ENCODE data around the gene GPR35. TPM values are rescaled to one million over a fixed set of nuclear protein-coding genes. Genes with fewer than 3 reads are reported as not detected.
"Not testable (repeated sequence)": the region's sequence is repeated elsewhere in the genome, so short reads cannot be mapped to it uniquely, and the experiment has no call there.

GPR35 gene
- total and polyA plus RNA-seq, 7 donors: 1.3 to 76.6 (median 7.8) TPM

DNA sequence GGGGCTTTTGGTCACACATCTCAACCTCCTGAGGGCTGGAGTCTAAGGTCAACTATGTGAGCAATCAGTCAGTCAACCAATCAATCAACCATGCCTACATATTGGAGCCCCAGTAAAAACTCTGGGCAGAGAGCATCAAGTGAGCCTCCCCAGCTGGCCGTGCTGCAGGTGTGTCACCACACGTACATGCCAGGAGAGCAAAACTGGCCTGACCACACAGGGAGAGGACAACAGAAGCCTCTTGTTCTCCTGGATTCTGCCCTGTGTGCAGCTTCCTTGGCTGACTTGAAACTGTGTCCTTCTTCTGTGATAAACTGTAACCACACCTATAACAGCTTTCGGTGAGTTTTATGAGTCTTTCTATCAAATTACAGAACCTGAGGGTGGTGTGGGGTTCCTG is 25.9 kb downstream of the GPR35 start:
- peak; percentile 55 for DNase-seq

GRCh38 chr2:240655931-240656886 is 30.9 kb downstream of the GPR35 start:
- intact Hi-C loops (cut with DNase I): no loop called here
- H3K4me1 ChIP-seq: no peaks in the 10 kb centered on the region
- H3K36me3 ChIP-seq: no peaks in the 10 kb centered on the region
- H3K4me3 ChIP-seq: no peak overlapping the region
- DNase-seq: peak; percentile 36
- 68 to 76% methylated on average over 10 of the region's 10 CpGs for WGBS, 2 donors
- TF ChIP-seq, protein P1, sequence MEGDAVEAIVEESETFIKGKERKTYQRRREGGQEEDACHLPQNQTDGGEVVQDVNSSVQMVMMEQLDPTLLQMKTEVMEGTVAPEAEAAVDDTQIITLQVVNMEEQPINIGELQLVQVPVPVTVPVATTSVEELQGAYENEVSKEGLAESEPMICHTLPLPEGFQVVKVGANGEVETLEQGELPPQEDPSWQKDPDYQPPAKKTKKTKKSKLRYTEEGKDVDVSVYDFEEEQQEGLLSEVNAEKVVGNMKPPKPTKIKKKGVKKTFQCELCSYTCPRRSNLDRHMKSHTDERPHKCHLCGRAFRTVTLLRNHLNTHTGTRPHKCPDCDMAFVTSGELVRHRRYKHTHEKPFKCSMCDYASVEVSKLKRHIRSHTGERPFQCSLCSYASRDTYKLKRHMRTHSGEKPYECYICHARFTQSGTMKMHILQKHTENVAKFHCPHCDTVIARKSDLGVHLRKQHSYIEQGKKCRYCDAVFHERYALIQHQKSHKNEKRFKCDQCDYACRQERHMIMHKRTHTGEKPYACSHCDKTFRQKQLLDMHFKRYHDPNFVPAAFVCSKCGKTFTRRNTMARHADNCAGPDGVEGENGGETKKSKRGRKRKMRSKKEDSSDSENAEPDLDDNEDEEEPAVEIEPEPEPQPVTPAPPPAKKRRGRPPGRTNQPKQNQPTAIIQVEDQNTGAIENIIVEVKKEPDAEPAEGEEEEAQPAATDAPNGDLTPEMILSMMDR (IDR thresholded peaks at IDR 0.05): no peak
- no peak for TF ChIP-seq POLR2AphosphoS5 (IDR thresholded peaks at IDR 0.05)
- TF ChIP-seq POLR2A (IDR thresholded peaks at IDR 0.05): no peak
- no peak for TF ChIP-seq EP300 (IDR thresholded peaks at IDR 0.05)
- no peaks in the 10 kb centered on the region for H3K9me3 ChIP-seq
- no peak overlapping the region for H3K27ac ChIP-seq
- peaks cover 0 to 18% (median 8%) of the 10 kb centered on the region in 3 donors for H3K27me3 ChIP-seq

More for the DNA sequence above, 25.9 kb downstream of the GPR35 start:
- WGBS, 2 donors: 21 to 67% methylated on average over 3 of the region's 3 CpGs
- intact Hi-C loops (cut with DNase I): no loop called here
- no peak overlapping the region for H3K4me3 ChIP-seq
- no peaks in the 10 kb centered on the region for H3K36me3 ChIP-seq
- H3K27me3 ChIP-seq: peaks cover 0 to 54% (median 19%) of the 10 kb centered on the region in 3 donors
- H3K4me1 ChIP-seq: no peaks in the 10 kb centered on the region
- no peaks in the 10 kb centered on the region for H3K9me3 ChIP-seq
- no peak overlapping the region for H3K27ac ChIP-seq
- TF ChIP-seq EP300 (IDR thresholded peaks at IDR 0.05) (no peak), POLR2AphosphoS5 (IDR thresholded peaks at IDR 0.05) (no peak), POLR2A (IDR thresholded peaks at IDR 0.05) (no peak)
- TF ChIP-seq, protein P1 (IDR thresholded peaks at IDR 0.05): no peak

GRCh38 chr2:240659883-240660282 is 34.6 kb downstream of the GPR35 start:
- H3K4me3 ChIP-seq; H3K27ac ChIP-seq; intact Hi-C loops (cut with DNase I); H3K4me1 ChIP-seq; H3K9me3 ChIP-seq; DNase-seq; H3K36me3 ChIP-seq: not testable (repeated sequence)
- H3K27me3 ChIP-seq: peaks cover 0 to 22% (median 0%) of the 10 kb centered on the region in 3 donors
- WGBS, 2 donors: 89 to 93% methylated on average over 7 of the region's 7 CpGs

DNA sequence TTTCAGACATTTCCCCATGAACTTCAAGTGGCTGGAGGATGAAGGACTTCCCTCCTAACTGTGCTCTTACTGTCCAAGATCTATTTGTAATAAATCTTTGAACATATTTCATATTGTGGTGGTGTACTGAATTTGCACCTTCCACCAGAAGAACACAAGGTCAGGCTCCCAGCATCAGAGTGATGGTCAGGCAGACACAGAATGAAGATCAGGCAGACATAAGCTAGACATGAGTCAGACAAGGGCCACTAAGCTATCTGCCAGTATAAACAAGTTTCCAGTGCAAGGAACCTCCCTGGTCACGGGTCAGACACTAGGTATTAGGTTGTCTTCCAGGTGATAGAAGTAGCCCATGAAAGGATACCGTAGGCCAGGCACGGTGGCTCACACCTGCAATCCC is 37.4 kb downstream of the GPR35 start:
- DNase-seq: no peak
- H3K27me3 ChIP-seq: peaks cover 0 to 8% (median 0%) of the 10 kb centered on the region in 3 donors
- intact Hi-C loops (cut with DNase I): no loop called here
- H3K9me3 ChIP-seq: peaks cover 0 to 10% (median 3%) of the 10 kb centered on the region in 4 donors
- H3K4me3 ChIP-seq: no peak overlapping the region
- TF ChIP-seq POLR2AphosphoS5 (IDR thresholded peaks at IDR 0.05): no peak
- TF ChIP-seq POLR2A (IDR thresholded peaks at IDR 0.05): no peak
- TF ChIP-seq, protein P1 (IDR thresholded peaks at IDR 0.05): no peak
- TF ChIP-seq EP300 (IDR thresholded peaks at IDR 0.05): no peak
- no peaks in the 10 kb centered on the region for H3K4me1 ChIP-seq
- H3K27ac ChIP-seq: no peak overlapping the region
- no peaks in the 10 kb centered on the region for H3K36me3 ChIP-seq
- WGBS, 2 donors: 79 to 86% methylated on average over 3 of the region's 3 CpGs

DNA sequence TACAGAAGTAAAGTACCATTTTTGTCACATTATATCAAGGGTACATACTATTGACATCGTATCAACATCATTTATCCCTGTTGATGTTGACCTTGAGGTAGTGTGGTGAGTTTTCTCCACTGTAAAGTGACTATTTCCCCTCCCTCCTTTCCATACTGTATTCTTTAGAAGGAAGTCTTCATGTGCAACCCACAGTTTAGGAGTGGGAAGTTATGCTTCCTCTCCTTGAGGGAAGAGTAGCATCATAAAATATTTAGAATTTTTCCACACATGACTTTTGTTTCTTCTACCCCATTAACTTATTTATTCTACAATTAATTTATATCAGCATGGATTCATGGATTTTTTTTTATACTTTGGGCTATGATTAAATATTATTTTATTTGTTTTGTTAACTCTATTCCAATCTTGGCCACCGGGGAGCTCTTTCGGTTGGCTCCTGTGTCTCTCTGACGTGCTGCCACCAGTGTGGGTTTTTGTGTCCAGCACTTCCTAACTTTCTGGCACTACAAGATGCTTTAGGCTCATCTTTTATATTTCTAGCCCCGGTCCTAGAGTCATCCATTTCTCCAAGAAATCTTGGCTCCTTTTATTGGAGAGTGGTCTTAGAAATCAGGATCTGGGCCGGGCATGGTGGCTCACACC is 38.4 kb downstream of the GPR35 start:
- H3K4me3 ChIP-seq: no peak overlapping the region
- H3K27me3 ChIP-seq: peaks cover 0 to 8% (median 0%) of the 10 kb centered on the region in 3 donors
- peaks cover 0 to 10% (median 3%) of the 10 kb centered on the region in 4 donors for H3K9me3 ChIP-seq
- WGBS, 2 donors: 76 to 77% methylated on average over 6 of the region's 6 CpGs
- DNase-seq: peak; percentile 18
- H3K36me3 ChIP-seq: no peaks in the 10 kb centered on the region
- no peak overlapping the region for H3K27ac ChIP-seq
- H3K4me1 ChIP-seq: no peaks in the 10 kb centered on the region
- intact Hi-C loops (cut with DNase I): no loop called here
- TF ChIP-seq EP300 (IDR thresholded peaks at IDR 0.05) (no peak), POLR2A (IDR thresholded peaks at IDR 0.05) (no peak), POLR2AphosphoS5 (IDR thresholded peaks at IDR 0.05) (no peak)
- TF ChIP-seq, protein P1 (IDR thresholded peaks at IDR 0.05): no peak

Data from sigmoid colon (tissue), 7 donors.